HEK293 (cell line): ENCODE measurements around the gene SMAGP.
A peak's percentile ranks its signal among the peaks of the same experiment; 100 is the strongest.
"Not testable (repeated sequence)": the region's sequence is repeated elsewhere in the genome, so short reads cannot be mapped to it uniquely, and the experiment has no call there.

Experiments
- CTCF ChIA-PET: fragments of 350-600 bp; formaldehyde crosslinking; extraction: SDS; loops from one replicate; lab custom pipeline; 2021; ENCODE audit warnings: antibody characterized with exemption; lab: Yijun Ruan, JAX
- POLR2A ChIA-PET: fragments of 300-600 bp; formaldehyde crosslinking; extraction: SDS; loops from one replicate; lab custom pipeline; 2020; ENCODE audit warnings: antibody characterized with exemption, inconsistent platforms; lab: Yijun Ruan, JAX
- H3K27ac ChIP-seq: fragments of 200-500 bp; sonication (Bioruptor generic); 2 replicates; pipeline ENCODE4 v1.5.1; 2014; ENCODE audit warnings: low read depth, low read length, control low read depth, inconsistent platforms; ENCODE audit errors: extremely low read depth
- H3K36me3 ChIP-seq, 2 experiments: fragments of 200-500 bp in 1 of 2; sonication (Bioruptor generic) in 1 of 2; 1 replicate in 1 of 2; 2 replicates in 1 of 2; pipeline ENCODE4 v1.5.1; 2014 to 2017; ENCODE audit warnings: inconsistent platforms in 2 of 2, low read length in 2 of 2; ENCODE audit not compliant: control insufficient read depth in 2 of 2, insufficient read depth in 1 of 2
- H3K4me1 ChIP-seq: fragments of 200-500 bp; sonication (Bioruptor generic); 2 replicates; pipeline ENCODE4 v1.5.1; 2014; ENCODE audit warnings: mild to moderate bottlenecking, low read length, inconsistent platforms; ENCODE audit not compliant: control insufficient read depth, insufficient read depth
- H3K4me3 ChIP-seq: 2 replicates; pipeline ENCODE4 v1.5.1; 2011; ENCODE audit warnings: low read depth, mild to moderate bottlenecking, control low read depth, low read length, moderate library complexity
- H3K9me3 ChIP-seq: fragments of 200-500 bp; sonication (Bioruptor generic); 2 replicates; pipeline ENCODE4 v1.5.1; 2014; ENCODE audit warnings: low read depth, low read length, inconsistent platforms; ENCODE audit not compliant: control insufficient read depth, insufficient read depth
- EGR2 ChIP-seq: fragments of 450-650 bp; formaldehyde crosslinking; IDR thresholded peaks from 2 replicates; pipeline ENCODE4 v1.5.1; 2016; ENCODE audit warnings: low read depth, missing biosample characterization, missing genetic modification characterization
- HOXA7 ChIP-seq: sonication (generic); formaldehyde crosslinking; IDR thresholded peaks from 2 replicates; pipeline ENCODE4 v1.8.1; 2022; ENCODE audit warnings: missing genetic modification reagents, borderline replicate concordance
- PRDM6 ChIP-seq: fragments of 450-650 bp; formaldehyde crosslinking; IDR thresholded peaks from 2 replicates; pipeline ENCODE4 v1.5.1; 2017; ENCODE audit warnings: missing biosample characterization, missing genetic modification characterization
- ZFHX2 ChIP-seq: fragments of 450-650 bp; formaldehyde crosslinking; conservative IDR thresholded peaks from 2 replicates; pipeline ENCODE4 v1.5.1; 2016; ENCODE audit warnings: missing biosample characterization, missing genetic modification characterization
- ZFP37 ChIP-seq: fragments of 450-650 bp; formaldehyde crosslinking; IDR thresholded peaks from 2 replicates; pipeline ENCODE4 v1.5.1; 2016; ENCODE audit warnings: missing biosample characterization, missing genetic modification characterization
- ZNF121 ChIP-seq: fragments of 450-650 bp; formaldehyde crosslinking; IDR thresholded peaks from 2 replicates; pipeline ENCODE4 v1.5.1; 2016; ENCODE audit warnings: missing biosample characterization, missing genetic modification characterization
- ZNF202 ChIP-seq: fragments of 450-650 bp; formaldehyde crosslinking; IDR thresholded peaks from 2 replicates; pipeline ENCODE4 v1.5.1; 2016; ENCODE audit warnings: missing biosample characterization, missing genetic modification characterization, borderline replicate concordance
- ZNF324 ChIP-seq: fragments of 450-650 bp; formaldehyde crosslinking; IDR thresholded peaks from 2 replicates; pipeline ENCODE4 v1.5.1; 2016; ENCODE audit warnings: missing biosample characterization, missing genetic modification characterization
- ZNF354C ChIP-seq: fragments of 450-650 bp; formaldehyde crosslinking; IDR thresholded peaks from 2 replicates; pipeline ENCODE4 v1.5.1; 2016; ENCODE audit warnings: missing biosample characterization, missing genetic modification characterization, low read depth, borderline replicate concordance
- ZNF544 ChIP-seq: fragments of 450-650 bp; formaldehyde crosslinking; IDR thresholded peaks from 2 replicates; pipeline ENCODE4 v1.5.0; 2017; ENCODE audit warnings: missing biosample characterization, missing genetic modification characterization
- ZNF548 ChIP-seq: fragments of 450-650 bp; formaldehyde crosslinking; IDR thresholded peaks from 2 replicates; pipeline ENCODE4 v1.5.1; 2016; ENCODE audit warnings: missing biosample characterization, missing genetic modification characterization
- ZNF555 ChIP-seq: fragments of 450-650 bp; formaldehyde crosslinking; conservative IDR thresholded peaks from 2 replicates; pipeline ENCODE4 v1.5.1; 2017; ENCODE audit warnings: missing biosample characterization, mild to moderate bottlenecking, missing genetic modification characterization, inconsistent platforms
- ZNF560 ChIP-seq: fragments of 450-650 bp; formaldehyde crosslinking; IDR thresholded peaks from 2 replicates; pipeline ENCODE4 v1.5.1; 2017; ENCODE audit warnings: missing biosample characterization, missing genetic modification characterization, borderline replicate concordance
- ZSCAN16 ChIP-seq: fragments of 450-650 bp; formaldehyde crosslinking; IDR thresholded peaks from 2 replicates; pipeline ENCODE4 v1.5.1; 2016; ENCODE audit warnings: missing biosample characterization, missing genetic modification characterization
- TF ChIP-seq, protein P1 (sequence below): fragments of 450-650 bp; formaldehyde crosslinking; IDR thresholded peaks from 2 replicates; pipeline ENCODE4 v1.5.1; 2016; ENCODE audit warnings: missing biosample characterization, missing genetic modification characterization
- TF ChIP-seq, protein P2 (sequence below): fragments of 450-650 bp; formaldehyde crosslinking; IDR thresholded peaks from 2 replicates; pipeline ENCODE4 v1.5.1; 2016; ENCODE audit warnings: missing biosample characterization, missing genetic modification characterization

The SMAGP gene

DNA sequence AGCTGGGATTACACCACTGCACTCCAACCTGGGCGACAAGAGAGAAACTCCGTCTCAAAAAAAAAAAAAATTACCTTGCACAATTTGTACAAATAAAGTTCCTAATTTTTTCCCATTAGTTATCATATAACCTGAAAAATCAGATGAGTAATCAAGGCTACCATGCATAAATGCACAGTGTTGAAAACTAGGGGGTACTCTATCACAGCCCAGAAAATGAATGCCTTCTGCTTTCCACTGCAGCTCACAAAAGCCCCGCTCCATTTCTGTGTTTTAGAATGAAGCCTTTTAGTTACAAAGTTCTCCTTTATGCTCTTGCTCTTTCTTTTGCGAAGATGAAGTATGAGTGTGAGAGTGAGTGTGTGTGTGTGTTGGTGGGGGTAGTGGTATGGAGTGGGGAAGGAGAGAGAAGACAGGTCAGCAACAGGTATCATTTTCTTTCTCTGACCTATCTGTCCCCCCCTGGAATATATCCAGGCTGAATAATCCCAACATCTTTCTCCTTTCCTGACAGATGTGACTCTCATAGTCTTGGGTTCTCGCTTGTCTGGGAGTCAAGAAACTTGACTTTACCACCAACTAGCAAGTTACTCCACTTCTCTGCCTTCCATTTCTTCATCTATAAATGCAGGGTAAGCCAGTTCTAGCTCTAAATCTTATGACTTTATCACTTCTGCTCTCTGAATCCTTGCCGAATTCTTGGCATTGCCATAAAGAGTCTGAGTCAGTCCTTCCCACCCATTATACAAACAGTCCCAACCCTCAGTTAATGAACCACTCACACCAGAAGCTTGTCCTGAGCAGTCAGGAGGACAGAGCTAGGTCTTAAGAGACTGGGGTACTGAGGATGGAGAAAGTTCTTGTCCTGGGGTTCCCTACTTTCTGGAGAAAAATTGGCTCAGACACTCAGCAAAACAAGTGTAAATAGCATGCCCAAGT lies 37.7 kb upstream of the SMAGP start (continued):
- TF ChIP-seq, protein P1, sequence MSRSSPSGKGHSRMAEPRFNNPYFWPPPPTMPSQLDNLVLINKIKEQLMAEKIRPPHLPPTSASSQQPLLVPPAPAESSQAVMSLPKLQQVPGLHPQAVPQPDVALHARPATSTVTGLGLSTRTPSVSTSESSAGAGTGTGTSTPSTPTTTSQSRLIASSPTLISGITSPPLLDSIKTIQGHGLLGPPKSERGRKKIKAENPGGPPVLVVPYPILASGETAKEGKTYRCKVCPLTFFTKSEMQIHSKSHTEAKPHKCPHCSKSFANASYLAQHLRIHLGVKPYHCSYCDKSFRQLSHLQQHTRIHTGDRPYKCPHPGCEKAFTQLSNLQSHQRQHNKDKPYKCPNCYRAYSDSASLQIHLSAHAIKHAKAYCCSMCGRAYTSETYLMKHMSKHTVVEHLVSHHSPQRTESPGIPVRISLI (tag by site-specific recombination) = no peak
- TF ChIP-seq ZNF555 = no peak
- no peak for TF ChIP-seq ZNF560
- TF ChIP-seq ZSCAN16 = no peak
- TF ChIP-seq ZNF202 (tag by site-specific recombination) = no peak
- no peak for TF ChIP-seq ZNF354C (tag by site-specific recombination)
- no peak for TF ChIP-seq PRDM6 (tag by site-specific recombination)
- no peak for TF ChIP-seq ZNF544 (tag by site-specific recombination)
- no peak for TF ChIP-seq HOXA7 (CRISPR knock-in tag)
- TF ChIP-seq, protein P2, sequence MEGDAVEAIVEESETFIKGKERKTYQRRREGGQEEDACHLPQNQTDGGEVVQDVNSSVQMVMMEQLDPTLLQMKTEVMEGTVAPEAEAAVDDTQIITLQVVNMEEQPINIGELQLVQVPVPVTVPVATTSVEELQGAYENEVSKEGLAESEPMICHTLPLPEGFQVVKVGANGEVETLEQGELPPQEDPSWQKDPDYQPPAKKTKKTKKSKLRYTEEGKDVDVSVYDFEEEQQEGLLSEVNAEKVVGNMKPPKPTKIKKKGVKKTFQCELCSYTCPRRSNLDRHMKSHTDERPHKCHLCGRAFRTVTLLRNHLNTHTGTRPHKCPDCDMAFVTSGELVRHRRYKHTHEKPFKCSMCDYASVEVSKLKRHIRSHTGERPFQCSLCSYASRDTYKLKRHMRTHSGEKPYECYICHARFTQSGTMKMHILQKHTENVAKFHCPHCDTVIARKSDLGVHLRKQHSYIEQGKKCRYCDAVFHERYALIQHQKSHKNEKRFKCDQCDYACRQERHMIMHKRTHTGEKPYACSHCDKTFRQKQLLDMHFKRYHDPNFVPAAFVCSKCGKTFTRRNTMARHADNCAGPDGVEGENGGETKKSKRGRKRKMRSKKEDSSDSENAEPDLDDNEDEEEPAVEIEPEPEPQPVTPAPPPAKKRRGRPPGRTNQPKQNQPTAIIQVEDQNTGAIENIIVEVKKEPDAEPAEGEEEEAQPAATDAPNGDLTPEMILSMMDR (tag by site-specific recombination) = no peak

GRCh38 chr12:51306507-51306906 lies 36.3 kb upstream of the SMAGP start:
- no peaks in the 10 kb centered on the region for H3K4me1 ChIP-seq
- H3K27ac ChIP-seq = no peak overlapping the region
- no peaks in the 10 kb centered on the region for H3K9me3 ChIP-seq
- no peaks in the 10 kb centered on the region for H3K36me3 ChIP-seq
- H3K4me3 ChIP-seq = no peak overlapping the region
- ChIA-PET CTCF (interaction anchor here (0.5 kb wide), 1 partner anchor 1219 kb away, joined by 5 read pairs; no protein-coding TSS in a partner anchor), POLR2A (no interaction called here)
- TF ChIP-seq ZFP37 (tag by site-specific recombination) = no peak
- TF ChIP-seq ZNF324 (tag by site-specific recombination) = no peak
- TF ChIP-seq ZNF548 (tag by site-specific recombination) = no peak
- TF ChIP-seq ZNF555 = no peak
- TF ChIP-seq, all 188 proteins: peak for 0

GRCh38 chr12:51300768-51301167 lies 30.6 kb upstream of the SMAGP start:
- CTCF ChIA-PET = interaction anchor here (0.7 kb wide), 1 partner anchor 15 kb away, joined by 3 read pairs; no protein-coding TSS in a partner anchor
- TF ChIP-seq ZNF121 (tag by site-specific recombination) = peak; percentile 63; the same call in 1 of the 2 replicates
- peak; percentile 84 for TF ChIP-seq ZFHX2 (tag by site-specific recombination)
- peak; percentile 78 for TF ChIP-seq EGR2 (tag by site-specific recombination)
- POLR2A ChIA-PET = not testable (repeated sequence)

More at GRCh38 chr12:51300768-51301167, 30.6 kb upstream of the SMAGP start:
- not testable (repeated sequence) for H3K4me3 ChIP-seq, H3K4me1 ChIP-seq, H3K27ac ChIP-seq, H3K36me3 ChIP-seq, H3K9me3 ChIP-seq
